Aorta (tissue), 5 donors: Measurements from ENCODE around the gene NUDT21. TPM values are rescaled to one million over a fixed set of nuclear protein-coding genes. Genes with fewer than 3 reads are reported as not detected.
A peak's percentile ranks its signal among the peaks of the same experiment; 100 is the strongest.

Source experiments
- ATAC-seq: fragments of 200-7000 bp; cut with Tn5 transposase; one replicate; pipeline ENCODE4 v1.9.1; 2022; ENCODE audit warnings: moderate library complexity; ENCODE audit not compliant: low FRiP score
- DNase-seq, 2 donors: peaks; one replicate each; pipeline ENCODE4 v3.0.0-alpha.2; 2020
- H3K27ac ChIP-seq, 2 donors: one replicate each; pipeline ENCODE4 v1.5.1; 2013; ENCODE audit warnings: low read length in 2 of 2, mild to moderate bottlenecking in 2 of 2, moderate library complexity in 2 of 2, control low read depth in 1 of 2, inconsistent platforms in 1 of 2, low read depth in 1 of 2
- H3K27me3 ChIP-seq, 2 donors: one replicate each; pipeline ENCODE4 v1.6.1; 2013; ENCODE audit warnings: control low read depth in 1 of 2, low read length in 1 of 2, mild to moderate bottlenecking in 1 of 2, moderate library complexity in 1 of 2; ENCODE audit not compliant: insufficient read depth in 2 of 2, control insufficient read depth in 1 of 2
- H3K36me3 ChIP-seq, 2 donors: one replicate each; pipeline ENCODE4 v1.6.1; 2013; ENCODE audit warnings: control low read depth in 1 of 2, low read length in 1 of 2, mild to moderate bottlenecking in 1 of 2; ENCODE audit not compliant: insufficient read depth in 2 of 2, control insufficient read depth in 1 of 2
- H3K4me1 ChIP-seq, 2 donors: one replicate each; pipeline ENCODE4 v1.6.1; 2013; ENCODE audit warnings: low read length in 2 of 2, control low read depth in 1 of 2, mild to moderate bottlenecking in 1 of 2, moderate library complexity in 1 of 2; ENCODE audit not compliant: insufficient read depth in 2 of 2, control insufficient read depth in 1 of 2
- H3K4me3 ChIP-seq, 2 donors: one replicate each; pipeline ENCODE4 v1.5.1; 2013; ENCODE audit warnings: low read length in 2 of 2, control low read depth in 1 of 2, mild to moderate bottlenecking in 1 of 2
- H3K9me3 ChIP-seq: one replicate; pipeline ENCODE4 v1.6.1; 2013; ENCODE audit warnings: mild to moderate bottlenecking, low read length; ENCODE audit not compliant: control insufficient read depth
- WGBS, 2 donors: extraction: QIAGEN DNeasy Blood & Tissue Kit; methylation state at CpG; one replicate each; pipeline ENCODE4 v1.1.7; 2013; 5-methylcytosine and 5-hydroxymethylcytosine counted together
- intact Hi-C, 2 donors: fragments of 100-400 bp; cut with DNase I; formaldehyde crosslinking; loops; one replicate each; pipeline versions ENCODE4 v1.14.2 to v1.15.0; 2022
- polyA plus RNA-seq, 2 donors: library from polyadenylated mRNA; stranded (reverse); fragments of 200-250 nt; gene quantifications; one replicate each; pipeline ENCODE4 v1.2.3, GENCODE V29; 2013
- total RNA-seq, 2 donors: library from RNA; stranded (reverse); fragmentation: NEBNext Ultra II Directional; extraction: Animal tissue kit (Norgen Biotek cat#: 25700); gene quantifications; one replicate each; pipeline ENCODE4 v1.2.1, GENCODE V29; 2021
- donor health status: healthy with polysubstance abuse.
- donor health status: Bipolar disorder and iron deficiency.
- donor health status: DM: no; HTN: no; CAD: no.
- donor health status: DM: no; HTN: no; CAD: no.
- donor health status: DM: yes; HTN: yes; CAD: no.

The NUDT21 gene
- total and polyA plus RNA-seq, 4 donors = 21.0 to 79.3 (median 52.2) TPM

GRCh38 chr16:56450275-56450985, 702 bp downstream of the NUDT21 start:
- peak; percentile 66 for ATAC-seq
- no peak for DNase-seq
- peaks cover 0 to 2% of the 10 kb centered on the region in 2 donors for H3K4me1 ChIP-seq
- no peaks in the 10 kb centered on the region for H3K27me3 ChIP-seq
- no peak overlapping the region for H3K27ac ChIP-seq
- intact Hi-C loops = no loop called here
- peak overlapping the region; percentile 30 to 78 for H3K4me3 ChIP-seq
- WGBS, 2 donors = 6% methylated on average over 18 of the region's 18 CpGs
- no peaks in the 10 kb centered on the region for H3K36me3 ChIP-seq
- no peaks in the 10 kb centered on the region for H3K9me3 ChIP-seq

- no peak for ATAC-seq
Measured at GRCh38 chr16:56448005-56448404, 3.1 kb downstream of the NUDT21 start.

GRCh38 chr16:56447286-56447685, 3.8 kb downstream of the NUDT21 start:
- Histone ChIP-seq H3K4me3 (no peak overlapping the region), H3K36me3 (no peaks in the 10 kb centered on the region), H3K27ac (no peak overlapping the region), H3K27me3 (no peaks in the 10 kb centered on the region), H3K4me1 (peaks cover 0 to 2% of the 10 kb centered on the region in 2 donors), H3K9me3 (no peaks in the 10 kb centered on the region)
- DNase-seq (no peak), ATAC-seq (no peak)
- 56 to 74% methylated on average over 2 of the region's 2 CpGs for WGBS, 2 donors
- intact Hi-C loops = no loop called here

More at GRCh38 chr16:56448005-56448404, 3.1 kb downstream of the NUDT21 start:
- DNase-seq = no peak
- H3K4me3 ChIP-seq = no peak overlapping the region
- H3K9me3 ChIP-seq = no peaks in the 10 kb centered on the region
- intact Hi-C loops = no loop called here
- no peaks in the 10 kb centered on the region for H3K27me3 ChIP-seq
- no peak overlapping the region for H3K27ac ChIP-seq
- no peaks in the 10 kb centered on the region for H3K36me3 ChIP-seq
- H3K4me1 ChIP-seq = peaks cover 0 to 2% of the 10 kb centered on the region in 2 donors

GRCh38 chr16:56438038-56438437, 13.1 kb downstream of the NUDT21 start:
- ATAC-seq (no peak), DNase-seq (no peak)
- intact Hi-C loops = no loop called here
- Histone ChIP-seq H3K9me3 (no peaks in the 10 kb centered on the region), H3K4me1 (peaks cover 0 to 3% of the 10 kb centered on the region in 2 donors), H3K27ac (peak overlapping the region in 1 of 2 donors; percentile 25), H3K36me3 (peaks cover 2 to 3% of the 10 kb centered on the region in 2 donors), H3K27me3 (no peaks in the 10 kb centered on the region), H3K4me3 (no peak overlapping the region)
- 97 to 100% methylated on average over 1 of the region's 1 CpG for WGBS, 2 donors

GRCh38 chr16:56436258-56436657, 14.9 kb downstream of the NUDT21 start:
- Histone ChIP-seq H3K4me1 (peaks cover 0 to 3% of the 10 kb centered on the region in 2 donors), H3K4me3 (no peak overlapping the region), H3K9me3 (no peaks in the 10 kb centered on the region), H3K27me3 (no peaks in the 10 kb centered on the region), H3K36me3 (peaks cover 2 to 3% of the 10 kb centered on the region in 2 donors), H3K27ac (no peak overlapping the region)
- ATAC-seq = no peak
- intact Hi-C loops = no loop called here
- no peak for DNase-seq

- H3K4me1 ChIP-seq = peaks cover 0 to under 1% of the 10 kb centered on the region in 2 donors
- no peak overlapping the region for H3K27ac ChIP-seq
- no peaks in the 10 kb centered on the region for H3K9me3 ChIP-seq
- ATAC-seq (no peak), DNase-seq (no peak)
- whole genome bisulfite sequencing, 2 donors = 64 to 81% methylated on average over 1 of the region's 1 CpG
- H3K36me3 ChIP-seq = peaks cover 0 to 2% of the 10 kb centered on the region in 2 donors
- intact Hi-C loops = loop anchor here in 1 of 2 donors (10.0 kb wide), 1 partner anchor 233 kb away; the partner anchor contains the start of gene GNAO1
- H3K27me3 ChIP-seq = no peaks in the 10 kb centered on the region
- no peak overlapping the region for H3K4me3 ChIP-seq
Measured at GRCh38 chr16:56428091-56428490, 23.0 kb downstream of the NUDT21 start.

- 88 to 90% methylated on average over 4 of the region's 4 CpGs for WGBS, 2 donors
- Histone ChIP-seq H3K9me3 (no peaks in the 10 kb centered on the region), H3K27ac (peak overlapping the region in 1 of 2 donors; percentile 38), H3K4me1 (peaks cover 0 to 14% of the 10 kb centered on the region in 2 donors), H3K36me3 (peaks cover 0 to 2% of the 10 kb centered on the region in 2 donors), H3K4me3 (no peak overlapping the region), H3K27me3 (no peaks in the 10 kb centered on the region)
- ATAC-seq (no peak), DNase-seq (no peak)
- intact Hi-C loops = loop anchor here in 1 of 2 donors (10.0 kb wide), 1 partner anchor 232 kb away; the partner anchor contains the start of gene GNAO1
Measured at GRCh38 chr16:56426585-56426984, 24.5 kb downstream of the NUDT21 start.

- DNase-seq (peak; percentile 76 to 89), ATAC-seq (peak; percentile 95)
- Histone ChIP-seq H3K4me1 (peaks cover 0 to 16% of the 10 kb centered on the region in 2 donors), H3K9me3 (no peaks in the 10 kb centered on the region), H3K27me3 (no peaks in the 10 kb centered on the region), H3K36me3 (no peaks in the 10 kb centered on the region), H3K4me3 (peak within 1 kb of the TSS; percentile 98 to 100), H3K27ac (peak within 1 kb of the TSS; percentile 94 to 98)
- intact Hi-C loops = loop anchor here in 1 of 2 donors (10.0 kb wide), 1 partner anchor 231 kb away; the partner anchor contains the start of gene GNAO1
- WGBS, 2 donors = 0 to 1% methylated on average over 26 to 57 of the region's 57 CpGs
Measured at GRCh38 chr16:56425439-56425832, 25.7 kb downstream of the NUDT21 start, which contains the start of gene AMFR. AMFR (minus strand) TSS chr16:56425545; CDS start chr16:56425327, 218 bp downstream.
